ENCODE results near the gene TIAM1. TPM values are rescaled to one million over a fixed set of nuclear protein-coding genes. Genes with fewer than 3 reads are reported as not detected.

The TIAM1 gene
- total RNA-seq, 2 experiments from 2014 or later, result 34.9 to 38.5 TPM

DNA sequence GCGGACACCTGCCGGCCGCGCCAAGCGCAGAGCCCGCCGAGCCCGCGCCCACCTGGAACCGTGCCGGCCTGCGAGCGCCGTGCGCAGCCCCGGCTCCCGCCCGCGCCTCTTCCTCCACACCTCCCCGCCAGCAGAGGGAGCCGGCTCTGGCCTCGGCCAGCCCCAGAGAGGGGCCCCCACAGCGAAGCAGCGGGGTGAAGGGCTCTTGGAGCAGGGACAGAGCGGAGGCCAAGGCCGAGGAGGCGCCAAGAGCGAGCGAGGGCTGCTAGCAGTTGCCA is 255.6 kb downstream of the TIAM1 start:
- H3K4me3 Mint-ChIP-seq, result no peak overlapping the region
- H3K36me3 Mint-ChIP-seq (ENCODE audit: low read depth), result no peaks in the 10 kb centered on the region
- DNase-seq, result no peak
- peaks cover 2% of the 10 kb centered on the region for H3K9me3 Mint-ChIP-seq
- peaks cover 5% of the 10 kb centered on the region for H3K4me1 Mint-ChIP-seq (ENCODE audit: low read depth)
- H3K27me3 Mint-ChIP-seq, result peaks cover 1% of the 10 kb centered on the region
- TF ChIP-seq, protein P1, sequence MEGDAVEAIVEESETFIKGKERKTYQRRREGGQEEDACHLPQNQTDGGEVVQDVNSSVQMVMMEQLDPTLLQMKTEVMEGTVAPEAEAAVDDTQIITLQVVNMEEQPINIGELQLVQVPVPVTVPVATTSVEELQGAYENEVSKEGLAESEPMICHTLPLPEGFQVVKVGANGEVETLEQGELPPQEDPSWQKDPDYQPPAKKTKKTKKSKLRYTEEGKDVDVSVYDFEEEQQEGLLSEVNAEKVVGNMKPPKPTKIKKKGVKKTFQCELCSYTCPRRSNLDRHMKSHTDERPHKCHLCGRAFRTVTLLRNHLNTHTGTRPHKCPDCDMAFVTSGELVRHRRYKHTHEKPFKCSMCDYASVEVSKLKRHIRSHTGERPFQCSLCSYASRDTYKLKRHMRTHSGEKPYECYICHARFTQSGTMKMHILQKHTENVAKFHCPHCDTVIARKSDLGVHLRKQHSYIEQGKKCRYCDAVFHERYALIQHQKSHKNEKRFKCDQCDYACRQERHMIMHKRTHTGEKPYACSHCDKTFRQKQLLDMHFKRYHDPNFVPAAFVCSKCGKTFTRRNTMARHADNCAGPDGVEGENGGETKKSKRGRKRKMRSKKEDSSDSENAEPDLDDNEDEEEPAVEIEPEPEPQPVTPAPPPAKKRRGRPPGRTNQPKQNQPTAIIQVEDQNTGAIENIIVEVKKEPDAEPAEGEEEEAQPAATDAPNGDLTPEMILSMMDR (IDR thresholded peaks at IDR 0.05), result no peak
- no peak for ATAC-seq
- H3K27ac Mint-ChIP-seq, result no peak overlapping the region
- intact Hi-C loops (cut with micrococcal nuclease), result loop anchor here (5.0 to 10.0 kb wide), 4 partner anchors 104 to 1044 kb away; partner anchors contain the start of gene KRTAP27-1
- ChIA-PET POLR2A (no interaction called here), CTCF (interaction anchor here (0.9 to 1.9 kb wide), 5 partner anchors 11 to 515 kb away, joined by 3 to 8 read pairs (median 4); no protein-coding TSS in a partner anchor)

DNA sequence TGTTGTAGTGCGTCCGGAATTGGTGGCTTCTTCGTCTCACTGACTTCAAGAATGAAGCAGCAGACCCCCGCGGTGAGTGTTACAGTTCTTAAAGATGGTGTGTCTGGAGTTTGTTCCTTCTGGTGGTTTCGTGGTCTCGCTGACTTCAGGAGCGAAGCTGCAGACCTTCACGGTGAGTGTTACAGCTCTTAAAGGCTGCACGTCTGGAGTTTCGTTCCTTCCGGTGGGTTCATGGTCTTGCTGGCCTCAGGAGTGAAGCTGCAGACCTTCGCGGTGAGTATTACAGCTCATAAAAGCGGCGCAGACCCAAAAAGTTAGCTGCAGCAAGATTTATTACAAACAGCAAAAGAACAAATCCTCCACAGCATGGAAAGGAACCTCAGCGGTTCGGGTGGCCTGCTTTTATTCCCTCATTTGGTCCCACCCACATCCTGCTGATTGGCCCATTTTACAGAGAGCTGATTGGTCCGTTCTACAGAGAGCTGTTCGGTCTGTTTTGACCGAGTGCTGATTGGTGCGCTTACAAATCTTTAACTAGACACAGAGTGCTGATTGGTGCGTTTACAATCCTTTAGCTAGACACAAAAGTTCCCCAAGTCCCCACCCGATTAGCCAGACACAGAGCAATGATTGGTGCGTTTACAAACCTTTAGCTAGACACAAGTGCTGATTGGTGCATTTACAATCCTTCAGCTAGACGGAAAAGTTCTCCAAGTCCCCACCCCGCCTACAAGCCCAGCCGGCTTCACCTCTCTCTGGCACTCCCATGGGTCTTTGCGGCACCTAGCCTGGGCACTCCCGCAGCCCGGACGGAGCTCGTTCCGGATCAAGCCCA is 256.2 kb downstream of the TIAM1 start:
- Mint-ChIP-seq H3K4me3 (peak overlapping the region; percentile 57), H3K27me3 (peaks cover 1% of the 10 kb centered on the region), H3K27ac (no peak overlapping the region), H3K9me3 (peaks cover 2% of the 10 kb centered on the region), H3K36me3 (ENCODE audit: low read depth) (no peaks in the 10 kb centered on the region), H3K4me1 (ENCODE audit: low read depth) (peaks cover 5% of the 10 kb centered on the region)
- ChIA-PET CTCF (interaction anchor here (0.7 to 2.5 kb wide), 12 partner anchors 10 to 1045 kb away, joined by 3 to 8 read pairs (median 4); no protein-coding TSS in a partner anchor), POLR2A (interaction anchor here (0.6 to 0.7 kb wide), 2 partner anchors 7 to 30 kb away, joined by 3 read pairs; no protein-coding TSS in a partner anchor)
- DNase-seq (peak; percentile 14), ATAC-seq (no peak)
- TF ChIP-seq, protein P1 (IDR thresholded peaks at IDR 0.05), result no peak
- intact Hi-C loops (cut with micrococcal nuclease), result loop anchor here (5.0 to 10.0 kb wide), 4 partner anchors 103 to 1043 kb away; partner anchors contain the start of gene KRTAP27-1

DNA sequence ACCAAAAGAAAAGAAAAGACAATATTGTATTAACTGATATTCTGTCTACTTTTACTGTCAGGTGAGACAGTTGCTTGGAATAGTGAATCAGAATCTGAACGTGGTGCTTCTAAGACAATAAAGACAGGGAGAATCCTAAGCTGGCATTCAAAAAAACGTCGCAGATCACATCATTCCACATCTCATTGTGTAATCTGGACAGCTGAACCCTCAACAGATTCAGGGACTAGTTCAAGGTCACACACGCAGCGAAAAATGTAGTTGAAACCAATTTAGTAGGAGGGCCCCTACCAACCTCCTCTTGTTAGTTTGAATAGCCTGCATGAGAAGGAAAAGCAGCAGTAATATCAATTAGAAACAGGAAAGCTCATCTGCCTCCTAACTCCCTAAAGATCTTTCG is 259.4 kb downstream of the TIAM1 start:
- Mint-ChIP-seq H3K27me3 (peaks cover 3% of the 10 kb centered on the region), H3K4me1 (ENCODE audit: low read depth) (peaks cover 5% of the 10 kb centered on the region), H3K9me3 (peaks cover 2% of the 10 kb centered on the region), H3K27ac (no peak overlapping the region), H3K36me3 (ENCODE audit: low read depth) (no peaks in the 10 kb centered on the region), H3K4me3 (no peak overlapping the region)
- ChIA-PET POLR2A (interaction anchor here (0.7 kb wide), 1 partner anchor 736 kb away, joined by 3 read pairs; no protein-coding TSS in a partner anchor), CTCF (interaction anchor here (1.3 to 1.8 kb wide), 3 partner anchors 9 to 578 kb away, joined by 4 to 6 read pairs (median 4); no protein-coding TSS in a partner anchor)
- DNase-seq (no peak), ATAC-seq (no peak)
- TF ChIP-seq, protein P1 (IDR thresholded peaks at IDR 0.05), result no peak
- intact Hi-C loops (cut with micrococcal nuclease), result loop anchor here (5.0 to 10.0 kb wide), 4 partner anchors 100 to 1040 kb away; partner anchors contain the start of gene KRTAP27-1

DNA sequence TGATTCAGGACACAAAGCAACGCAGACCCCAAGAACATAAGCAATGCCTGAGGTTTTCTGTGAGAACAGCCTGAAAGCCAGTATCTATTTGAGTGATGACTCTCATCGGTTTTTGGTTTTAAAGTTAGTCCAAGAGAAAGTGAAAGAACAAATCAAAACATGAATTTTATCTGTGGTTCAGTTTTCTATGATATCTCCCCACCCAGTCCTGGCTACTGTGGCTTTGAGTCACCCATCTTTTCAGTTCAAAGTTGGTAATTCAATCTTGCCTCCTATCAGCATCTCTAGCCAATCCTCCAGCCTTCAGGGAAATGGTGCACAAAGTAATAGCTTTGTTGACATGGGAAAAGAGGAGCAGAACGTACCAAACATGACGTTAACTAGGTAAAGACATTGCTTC is 265.3 kb downstream of the TIAM1 start:
- peaks cover 5% of the 10 kb centered on the region for H3K27me3 Mint-ChIP-seq

More for the DNA sequence above, 265.3 kb downstream of the TIAM1 start:
- Mint-ChIP-seq H3K4me3 (no peak overlapping the region), H3K9me3 (no peaks in the 10 kb centered on the region), H3K27ac (no peak overlapping the region), H3K36me3 (ENCODE audit: low read depth) (no peaks in the 10 kb centered on the region), H3K4me1 (ENCODE audit: low read depth) (peaks cover 10% of the 10 kb centered on the region)
- ChIA-PET CTCF (interaction anchor here (1.3 kb wide), 1 partner anchor 241 kb away, joined by 3 read pairs; no protein-coding TSS in a partner anchor), POLR2A (no interaction called here)
- TF ChIP-seq, protein P1 (IDR thresholded peaks at IDR 0.05), result no peak
- DNase-seq, result peak; percentile 17
- intact Hi-C loops (cut with micrococcal nuclease), result no loop called here
- peak; percentile 72 for ATAC-seq
